K562 (cell line): Measurements from ENCODE around the gene DUOXA2. TPM values are rescaled to one million over a fixed set of nuclear protein-coding genes. Genes with fewer than 3 reads are reported as not detected.
"Not testable (repeated sequence)": the region's sequence is repeated elsewhere in the genome, so short reads cannot be mapped to it uniquely, and the experiment has no call there.

Source experiments
- ATAC-seq: fragments of 200-7000 bp; cut with Tn5 transposase; 3 replicates; pipeline ENCODE4 v1.9.1; 2020; ENCODE audit warnings: moderate library complexity
- BruUV-seq: library from RNA; stranded (reverse); fragments of 400-500 nt; replicated peaks from 2 replicates; lab custom pipeline; 2021; lab: Mats Ljungman, UMichigan
- CTCF ChIA-PET: fragments of 300-600 bp; formaldehyde crosslinking; extraction: SDS; loops from one replicate; lab custom pipeline; 2021; ENCODE audit warnings: low intra/inter-chr PET ratio; lab: Yijun Ruan, JAX
- POLR2A ChIA-PET: fragments of 300-600, 350-650 bp; sonication (Branson Sonifier 250); formaldehyde crosslinking; extraction: SDS; loops from one replicate; lab custom pipeline; 2021; ENCODE audit warnings: antibody characterized with exemption, inconsistent platforms; lab: Yijun Ruan, JAX
- DNase-seq, 4 experiments: peaks; one replicate each; pipeline versions ENCODE4 v3.0.0 to v3.0.0-alpha.2; 2011 to 2018; ENCODE audit warnings: low spot score in 3 of 4, mixed read lengths in 3 of 4; ENCODE audit errors: extremely low read depth in 1 of 4
- FAIRE-seq: peaks from 2 replicates; lab custom pipeline; 2011; peaks lifted over from hg19 to GRCh38; lab: Jason Lieb, UNC
- H2AFZ ChIP-seq: 2 replicates; pipeline ENCODE4 v1.6.0; 2011; ENCODE audit warnings: low read depth, low read length, control low read depth, inconsistent platforms
- H3K27ac ChIP-seq: fragments of 200-600 bp; 3 replicates; pipeline ENCODE4 v1.8.0; 2011; ENCODE audit warnings: low read depth, mild to moderate bottlenecking, control low read depth, inconsistent platforms, low read length, moderate library complexity, mixed read lengths; ENCODE audit errors: extremely low read depth
- H3K27me3 ChIP-seq, 2 experiments: fragments of 300-600 bp in 1 of 2; 2 replicates in 1 of 2; 3 replicates in 1 of 2; pipeline versions ENCODE4 v1.6.0 to v1.8.0; 2011; ENCODE audit warnings: inconsistent platforms in 2 of 2, low read length in 2 of 2, mild to moderate bottlenecking in 1 of 2, mixed read lengths in 1 of 2, moderate library complexity in 1 of 2; ENCODE audit not compliant: control insufficient read depth in 2 of 2, insufficient read depth in 2 of 2
- H3K36me3 ChIP-seq: fragments of 300-600 bp; 3 replicates; pipeline ENCODE4 v1.8.0; 2011; ENCODE audit warnings: mild to moderate bottlenecking, low read length, inconsistent platforms; ENCODE audit not compliant: control insufficient read depth, insufficient read depth
- H3K4me1 ChIP-seq, 2 experiments: fragments of 200-600 bp in 1 of 2; replicated peaks in 1 of 2; 2 replicates in 1 of 2; 3 replicates in 1 of 2; pipeline versions ENCODE4 v1.5.1 to v1.8.0; 2011; ENCODE audit warnings: inconsistent platforms in 2 of 2, low read length in 2 of 2, mild to moderate bottlenecking in 1 of 2, mixed read lengths in 1 of 2, moderate library complexity in 1 of 2; ENCODE audit not compliant: control insufficient read depth in 2 of 2, insufficient read depth in 2 of 2
- H3K4me2 ChIP-seq: 2 replicates; pipeline ENCODE4 v1.6.1; 2011; ENCODE audit warnings: low read length, control low read depth, inconsistent platforms, mixed read lengths; ENCODE audit not compliant: insufficient read depth
- H3K4me3 ChIP-seq: fragments of 200-600 bp; sonication (generic), shearing (Covaris generic); 2 replicates; pipeline ENCODE4 v1.5.1; 2016; ENCODE audit warnings: control low read depth, inconsistent platforms
- H3K79me2 ChIP-seq: fragments of 200-600 bp; 3 replicates; pipeline ENCODE4 v1.8.0; 2011; ENCODE audit warnings: low read length, inconsistent platforms; ENCODE audit not compliant: control insufficient read depth, insufficient read depth
- H3K9ac ChIP-seq, 2 experiments: 2 replicates each; pipeline versions ENCODE4 v1.6.0 to v1.6.1; 2011; ENCODE audit warnings: low read depth in 2 of 2, low read length in 2 of 2, control low read depth in 1 of 2, inconsistent platforms in 1 of 2, mild to moderate bottlenecking in 1 of 2, mixed read lengths in 1 of 2; ENCODE audit not compliant: insufficient read depth in 1 of 2
- H3K9me1 ChIP-seq: one replicate; pipeline ENCODE4 v1.6.0; 2011; ENCODE audit warnings: inconsistent platforms, mild to moderate bottlenecking, low read length, moderate library complexity; ENCODE audit not compliant: control insufficient read depth, insufficient read depth
- H3K9me3 ChIP-seq: replicated peaks from 2 replicates; pipeline ENCODE4 v1.5.1; 2011; ENCODE audit warnings: low read depth, low read length, inconsistent platforms; ENCODE audit not compliant: control insufficient read depth, insufficient read depth
- H4K20me1 ChIP-seq: replicated peaks from 2 replicates; pipeline ENCODE4 v1.6.1; 2011; ENCODE audit warnings: low read length, inconsistent platforms, mixed read lengths; ENCODE audit not compliant: control insufficient read depth, insufficient read depth
- WGBS: fragments of 100-300 bp; shearing (Covaris generic); methylation state at CpG from one replicate; pipeline ENCODE4 v1.1.6; 2016; ENCODE audit warnings: low coverage, mixed read lengths; ENCODE audit not compliant: insufficient coverage; ENCODE audit errors: missing lambda C conversion rate; 5-methylcytosine and 5-hydroxymethylcytosine counted together
- in situ Hi-C: fragments of 300-500 bp; cut with MboI; formaldehyde crosslinking; loops from 4 replicates; pipeline ENCODE4 v1.15.0; 2018; ENCODE audit warnings: inconsistent platforms, mixed read lengths
- intact Hi-C: fragments of 100-400 bp; cut with micrococcal nuclease; formaldehyde crosslinking; loops from 2 replicates; pipeline ENCODE4 v1.14.2; 2022
- polyA plus RNA-seq, 8 experiments: library from polyadenylated mRNA; depleted of rRNA in 4 of 8; stranded (reverse) in 5 of 8; unstranded in 3 of 8; fragments of >200 nt; fragmentation: Nextera tagmentation in 2 of 8; fragmentation: Illumina TruSeq in 1 of 8; extraction: Ambion mirVana in 2 of 8; extraction: Trizol in 1 of 8; gene quantifications; 2 replicates each; pipeline versions ENCODE4 v1.2.1 to v1.2.3, GENCODE V29; 2011 to 2014; ENCODE audit warnings: inconsistent platforms in 1 of 8, missing spikeins in 1 of 8
- total RNA-seq, 7 experiments: library from RNA; depleted of rRNA in 6 of 7; stranded (reverse); fragments of >200 nt in 6 of 7; fragmentation: Illumina TruSeq in 2 of 7; extraction: Trizol in 2 of 7; gene quantifications; 2 replicates each; pipeline versions ENCODE4 v1.2.1 to v1.2.3, GENCODE V29; 2011 to 2021; ENCODE audit warnings: low replicate concordance in 1 of 7
- TF ChIP-seq, protein P1 (sequence below): fragments of 250-450 bp; sonication (Bioruptor Pico); IDR thresholded peaks from 2 replicates; pipeline ENCODE4 v1.8.0; 2021; ENCODE audit warnings: moderate library complexity, mild to moderate bottlenecking, inconsistent platforms

The DUOXA2 gene
- total and polyA plus RNA-seq, 9 of the 15 experiments (the other 6 are each of a cell fraction or from before 2014, with no cell fraction given), result not detected

DNA sequence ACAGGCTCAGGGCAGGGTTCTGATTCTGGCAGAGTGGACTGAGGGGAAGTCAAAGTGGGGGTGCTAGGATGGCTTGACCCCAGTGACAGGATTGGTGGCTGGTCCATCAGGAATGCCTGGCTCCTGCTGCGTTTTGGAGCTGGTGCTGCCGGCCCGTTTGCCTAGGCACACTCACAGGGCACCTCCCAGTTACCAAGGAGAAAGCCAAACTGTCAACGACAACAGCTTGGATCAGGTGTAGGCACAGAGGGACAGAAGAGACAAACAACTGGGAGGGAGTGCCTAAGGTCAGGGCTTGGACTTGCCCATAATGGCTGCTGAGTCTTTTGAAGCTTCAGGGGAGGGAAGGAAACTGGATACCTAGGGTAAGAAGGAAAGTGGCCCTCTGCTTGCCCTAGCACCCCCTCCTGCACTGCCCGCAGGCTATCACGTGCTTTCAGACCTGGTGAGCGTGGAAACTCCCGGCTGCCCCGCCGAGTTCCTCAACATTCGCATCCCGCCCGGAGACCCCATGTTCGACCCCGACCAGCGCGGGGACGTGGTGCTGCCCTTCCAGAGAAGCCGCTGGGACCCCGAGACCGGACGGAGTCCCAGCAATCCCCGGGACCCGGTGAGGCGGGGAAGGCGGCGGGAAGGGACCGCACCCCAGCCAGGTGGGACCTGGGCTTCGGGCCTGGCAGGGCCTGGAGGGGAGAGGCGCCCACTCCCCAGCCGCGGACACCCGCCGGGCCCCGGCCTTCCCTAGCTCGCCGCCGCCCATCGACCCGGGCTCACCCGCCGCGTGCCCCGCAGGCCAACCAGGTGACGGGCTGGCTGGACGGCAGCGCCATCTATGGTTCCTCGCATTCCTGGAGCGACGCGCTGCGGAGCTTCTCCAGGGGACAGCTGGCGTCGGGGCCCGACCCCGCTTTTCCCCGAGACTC lies 20.8 kb downstream of the DUOXA2 start:
- no peak for FAIRE-seq
- H3K36me3 ChIP-seq, result no peaks in the 10 kb centered on the region
- no TSS peak for BruUV-seq
- ChIA-PET POLR2A (interaction anchor here (1.2 kb wide), 1 partner anchor 12 kb away, joined by 3 read pairs; no protein-coding TSS in a partner anchor), CTCF (no interaction called here)
- intact Hi-C loops (no loop called here), in situ Hi-C loops (no loop called here)
- no peak overlapping the region for H3K4me3 ChIP-seq
- peaks cover 0 to 7% of the 10 kb centered on the region in 2 experiments; a peak in 2 of 5 replicates for H3K4me1 ChIP-seq
- DNase-seq, result no peak
- no peak overlapping the region for H3K9ac ChIP-seq
- no peaks in the 10 kb centered on the region for H4K20me1 ChIP-seq
- no peaks in the 10 kb centered on the region for H3K79me2 ChIP-seq
- no peak overlapping the region for H3K4me2 ChIP-seq
- H2AFZ ChIP-seq, result no peak overlapping the region
- TF ChIP-seq, protein P1, sequence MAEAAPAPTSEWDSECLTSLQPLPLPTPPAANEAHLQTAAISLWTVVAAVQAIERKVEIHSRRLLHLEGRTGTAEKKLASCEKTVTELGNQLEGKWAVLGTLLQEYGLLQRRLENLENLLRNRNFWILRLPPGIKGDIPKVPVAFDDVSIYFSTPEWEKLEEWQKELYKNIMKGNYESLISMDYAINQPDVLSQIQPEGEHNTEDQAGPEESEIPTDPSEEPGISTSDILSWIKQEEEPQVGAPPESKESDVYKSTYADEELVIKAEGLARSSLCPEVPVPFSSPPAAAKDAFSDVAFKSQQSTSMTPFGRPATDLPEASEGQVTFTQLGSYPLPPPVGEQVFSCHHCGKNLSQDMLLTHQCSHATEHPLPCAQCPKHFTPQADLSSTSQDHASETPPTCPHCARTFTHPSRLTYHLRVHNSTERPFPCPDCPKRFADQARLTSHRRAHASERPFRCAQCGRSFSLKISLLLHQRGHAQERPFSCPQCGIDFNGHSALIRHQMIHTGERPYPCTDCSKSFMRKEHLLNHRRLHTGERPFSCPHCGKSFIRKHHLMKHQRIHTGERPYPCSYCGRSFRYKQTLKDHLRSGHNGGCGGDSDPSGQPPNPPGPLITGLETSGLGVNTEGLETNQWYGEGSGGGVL (CRISPR knock-in tag), result no peak
- H3K27me3 ChIP-seq, result peaks cover 19 to 33% of the 10 kb centered on the region in 2 experiments; a peak in 4 of 5 replicates
- H3K9me1 ChIP-seq, result no peaks in the 10 kb centered on the region
- WGBS, result 51% methylated on average over 19 of the region's 57 CpGs
- H3K27ac ChIP-seq, result no peak overlapping the region
- no peak for ATAC-seq
- no peaks in the 10 kb centered on the region for H3K9me3 ChIP-seq

DNA sequence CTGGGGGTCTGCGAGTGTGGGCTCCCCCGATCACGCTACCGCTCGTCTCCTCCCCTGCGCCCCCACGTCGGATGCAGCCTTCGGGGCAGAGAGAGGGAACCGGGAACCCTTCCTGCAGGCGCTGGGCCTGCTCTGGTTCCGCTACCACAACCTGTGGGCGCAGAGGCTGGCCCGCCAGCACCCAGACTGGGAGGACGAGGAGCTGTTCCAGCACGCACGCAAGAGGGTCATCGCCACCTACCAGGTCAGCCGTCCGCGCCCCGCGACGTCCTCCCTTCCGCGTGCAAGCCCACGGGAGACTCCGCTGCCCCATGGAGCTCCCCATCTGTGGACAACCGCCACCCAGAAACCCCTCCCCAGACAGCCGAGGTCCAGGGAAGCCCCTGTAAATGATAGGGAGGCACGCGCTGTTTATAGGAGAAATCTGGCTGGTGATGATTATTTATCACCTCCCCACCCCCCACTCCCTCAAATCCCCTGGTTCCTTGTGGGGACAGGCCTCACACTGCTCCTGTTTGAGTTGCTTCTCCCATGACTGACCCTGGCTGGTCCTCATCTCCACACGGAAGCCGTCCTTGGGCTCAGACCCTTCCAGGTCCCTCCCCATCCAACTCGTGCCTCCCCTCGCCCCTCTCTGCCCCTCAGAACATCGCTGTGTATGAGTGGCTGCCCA lies 21.7 kb downstream of the DUOXA2 start:
- H3K79me2 ChIP-seq, DNase-seq, H3K9me3 ChIP-seq, H3K4me1 ChIP-seq, in situ Hi-C loops, BruUV-seq, H3K36me3 ChIP-seq, H3K9me1 ChIP-seq, FAIRE-seq, CTCF ChIA-PET, ATAC-seq, H3K4me2 ChIP-seq, intact Hi-C loops, POLR2A ChIA-PET, H3K27ac ChIP-seq, H3K9ac ChIP-seq, H4K20me1 ChIP-seq, H2AFZ ChIP-seq, H3K4me3 ChIP-seq: not testable (repeated sequence)
- peaks cover 15 to 24% of the 10 kb centered on the region in 2 experiments; a peak in 4 of 5 replicates for H3K27me3 ChIP-seq
- 27% methylated on average over 5 of the region's 37 CpGs for WGBS
